Activated CD8-positive, alpha-beta T cell treated with anti-CD3 and anti-CD28 coated beads for 36 hours (primary cell): ENCODE results near the gene DNASE1L2. TPM values are rescaled to one million over a fixed set of nuclear protein-coding genes. Genes with fewer than 3 reads are reported as not detected.

Source experiments
- ATAC-seq: fragments of 200-7000 bp; cut with Tn5 transposase; one replicate; pipeline ENCODE4 v1.10.0; 2021; ENCODE audit warnings: mild to moderate bottlenecking, moderate library complexity
- CTCF ChIA-PET: fragments of 350-600 bp; sonication (Branson Sonifier 250); formaldehyde crosslinking; loops from one replicate; lab custom pipeline; 2021; ENCODE audit warnings: antibody characterized with exemption; lab: Charles Lee
- POLR2A ChIA-PET: fragments of 350-600 bp; sonication (Branson Sonifier 250); formaldehyde crosslinking; loops from one replicate; lab custom pipeline; 2021; ENCODE audit warnings: antibody characterized with exemption; lab: Charles Lee
- DNase-seq: peaks from one replicate; pipeline ENCODE4 v3.0.0-alpha.2; 2020
- H3K27ac Mint-ChIP-seq: one replicate; pipeline ENCODE4 v1.8.0; 2021; ENCODE audit warnings: mild to moderate bottlenecking, mixed read lengths
- H3K27me3 Mint-ChIP-seq: one replicate; pipeline ENCODE4 v1.8.0; 2021; ENCODE audit warnings: mixed read lengths
- H3K36me3 Mint-ChIP-seq: one replicate; pipeline ENCODE4 v1.8.0; 2021; ENCODE audit warnings: low read depth, mixed read lengths
- H3K4me1 Mint-ChIP-seq: one replicate; pipeline ENCODE4 v1.8.0; 2021; ENCODE audit warnings: low read depth, mixed read lengths
- H3K4me3 Mint-ChIP-seq: one replicate; pipeline ENCODE4 v1.8.0; 2021; ENCODE audit warnings: mild to moderate bottlenecking, moderate library complexity, mixed read lengths
- H3K9me3 Mint-ChIP-seq: one replicate; pipeline ENCODE4 v1.8.0; 2021; ENCODE audit warnings: mixed read lengths
- intact Hi-C: fragments of 100-400 bp; cut with micrococcal nuclease; formaldehyde crosslinking; loops from one replicate; pipeline ENCODE4 v1.10.0; 2022
- total RNA-seq, 2 experiments: library from RNA; stranded (reverse); gene quantifications; one replicate each; pipeline ENCODE4 v1.2.3, GENCODE V29; 2021
- TF ChIP-seq, protein P1 (sequence below): fragments of 200-600 bp; IDR thresholded peaks from one replicate; pipeline ENCODE4 v1.8.0; 2022; ENCODE audit warnings: antibody characterized with exemption, mild to moderate bottlenecking

DNASE1L2 gene
- total RNA-seq, 2 experiments from 2014 or later: 0.32 to 0.51 TPM

DNA sequence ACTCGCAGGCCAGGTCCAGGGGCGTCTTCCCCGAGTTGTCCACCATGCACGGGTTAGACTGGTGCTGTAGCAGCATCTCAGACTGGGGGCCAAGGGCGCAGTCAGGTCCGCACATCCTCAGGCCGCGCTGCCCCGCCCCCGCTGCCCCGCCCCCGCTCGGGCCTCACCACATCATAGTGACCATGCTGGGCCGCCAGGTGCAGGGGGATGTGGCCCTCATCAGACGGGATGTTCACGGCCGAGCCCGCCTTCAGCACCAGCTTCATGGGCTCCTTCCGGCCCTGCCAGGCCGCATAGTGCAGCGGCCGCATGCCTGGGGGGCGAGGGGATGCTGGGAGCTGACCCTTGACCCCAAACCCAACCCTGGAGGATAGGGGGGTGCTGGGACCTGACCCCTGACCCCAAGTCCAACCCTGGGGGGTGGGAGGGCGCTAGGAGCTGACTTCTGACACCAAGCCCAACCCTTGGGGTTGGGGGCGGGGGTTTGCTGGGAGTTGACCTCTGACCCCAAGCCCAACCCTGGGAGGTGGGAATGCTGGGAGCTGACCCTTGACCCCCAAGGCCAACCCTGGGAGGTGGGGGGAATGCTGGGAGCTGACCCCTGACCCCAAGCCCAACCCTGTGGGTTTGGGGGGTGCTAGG is 46.9 kb upstream of the DNASE1L2 start:
- no peaks in the 10 kb centered on the region for H3K9me3 Mint-ChIP-seq
- intact Hi-C loops: no loop called here
- TF ChIP-seq, protein P1, sequence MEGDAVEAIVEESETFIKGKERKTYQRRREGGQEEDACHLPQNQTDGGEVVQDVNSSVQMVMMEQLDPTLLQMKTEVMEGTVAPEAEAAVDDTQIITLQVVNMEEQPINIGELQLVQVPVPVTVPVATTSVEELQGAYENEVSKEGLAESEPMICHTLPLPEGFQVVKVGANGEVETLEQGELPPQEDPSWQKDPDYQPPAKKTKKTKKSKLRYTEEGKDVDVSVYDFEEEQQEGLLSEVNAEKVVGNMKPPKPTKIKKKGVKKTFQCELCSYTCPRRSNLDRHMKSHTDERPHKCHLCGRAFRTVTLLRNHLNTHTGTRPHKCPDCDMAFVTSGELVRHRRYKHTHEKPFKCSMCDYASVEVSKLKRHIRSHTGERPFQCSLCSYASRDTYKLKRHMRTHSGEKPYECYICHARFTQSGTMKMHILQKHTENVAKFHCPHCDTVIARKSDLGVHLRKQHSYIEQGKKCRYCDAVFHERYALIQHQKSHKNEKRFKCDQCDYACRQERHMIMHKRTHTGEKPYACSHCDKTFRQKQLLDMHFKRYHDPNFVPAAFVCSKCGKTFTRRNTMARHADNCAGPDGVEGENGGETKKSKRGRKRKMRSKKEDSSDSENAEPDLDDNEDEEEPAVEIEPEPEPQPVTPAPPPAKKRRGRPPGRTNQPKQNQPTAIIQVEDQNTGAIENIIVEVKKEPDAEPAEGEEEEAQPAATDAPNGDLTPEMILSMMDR: no peak
- DNase-seq (no peak), ATAC-seq (no peak)
- H3K27ac Mint-ChIP-seq: no peak overlapping the region
- no peaks in the 10 kb centered on the region for H3K4me1 Mint-ChIP-seq
- ChIA-PET CTCF (no interaction called here), POLR2A (interaction anchor here (1.2 kb wide), 1 partner anchor 34 kb away, joined by 5 read pairs; the partner anchor contains the start of gene TRAF7)
- H3K4me3 Mint-ChIP-seq: no peak overlapping the region
- no peaks in the 10 kb centered on the region for H3K36me3 Mint-ChIP-seq
- no peaks in the 10 kb centered on the region for H3K27me3 Mint-ChIP-seq

DNA sequence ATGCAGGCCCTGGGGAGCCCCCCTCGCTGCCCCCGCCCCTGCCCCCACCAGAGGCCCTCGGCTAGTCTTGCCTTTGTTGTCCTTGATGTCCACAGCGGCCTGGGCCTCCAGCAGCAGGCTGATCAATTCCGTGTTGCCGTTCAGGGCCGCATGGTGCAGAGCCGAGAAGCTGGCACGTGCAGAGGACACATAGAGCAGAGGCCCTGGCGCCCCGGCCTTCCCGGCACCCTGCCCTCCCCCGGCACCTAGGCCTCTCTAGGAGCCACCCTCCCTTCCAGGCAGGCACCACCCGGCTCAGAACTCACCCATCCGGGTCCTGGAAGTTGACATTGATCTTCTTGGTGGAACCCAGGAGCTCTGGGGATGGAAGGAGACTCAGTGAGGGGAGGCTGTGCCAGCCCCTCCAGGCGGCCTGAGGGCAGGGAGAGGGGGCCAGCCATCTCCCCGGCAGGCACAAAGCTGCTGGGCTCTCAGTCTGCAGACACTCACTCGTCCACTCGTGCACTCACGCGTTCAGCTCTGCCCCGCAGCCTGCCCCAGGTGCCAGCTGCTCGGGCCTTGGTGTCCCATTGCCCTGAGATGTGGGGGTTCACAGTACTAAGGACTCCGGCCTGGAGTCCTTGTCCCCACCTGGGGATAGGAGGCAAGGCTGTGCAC is 46.1 kb upstream of the DNASE1L2 start:
- CTCF ChIA-PET: no interaction called here
- H3K4me1 Mint-ChIP-seq: peaks cover 2% of the 10 kb centered on the region
- peaks cover 5% of the 10 kb centered on the region for H3K27me3 Mint-ChIP-seq
- H3K4me3 Mint-ChIP-seq: no peak overlapping the region
- H3K9me3 Mint-ChIP-seq: no peaks in the 10 kb centered on the region
- ATAC-seq: no peak
- POLR2A ChIA-PET: interaction anchor here (1.2 to 1.6 kb wide), 2 partner anchors 15 to 35 kb away, joined by 5 to 7 read pairs; partner anchors contain the start of genes MLST8 and TRAF7
- intact Hi-C loops: no loop called here
- H3K27ac Mint-ChIP-seq: no peak overlapping the region
- no peak for DNase-seq
- TF ChIP-seq, protein P1: no peak
- H3K36me3 Mint-ChIP-seq: no peaks in the 10 kb centered on the region

DNA sequence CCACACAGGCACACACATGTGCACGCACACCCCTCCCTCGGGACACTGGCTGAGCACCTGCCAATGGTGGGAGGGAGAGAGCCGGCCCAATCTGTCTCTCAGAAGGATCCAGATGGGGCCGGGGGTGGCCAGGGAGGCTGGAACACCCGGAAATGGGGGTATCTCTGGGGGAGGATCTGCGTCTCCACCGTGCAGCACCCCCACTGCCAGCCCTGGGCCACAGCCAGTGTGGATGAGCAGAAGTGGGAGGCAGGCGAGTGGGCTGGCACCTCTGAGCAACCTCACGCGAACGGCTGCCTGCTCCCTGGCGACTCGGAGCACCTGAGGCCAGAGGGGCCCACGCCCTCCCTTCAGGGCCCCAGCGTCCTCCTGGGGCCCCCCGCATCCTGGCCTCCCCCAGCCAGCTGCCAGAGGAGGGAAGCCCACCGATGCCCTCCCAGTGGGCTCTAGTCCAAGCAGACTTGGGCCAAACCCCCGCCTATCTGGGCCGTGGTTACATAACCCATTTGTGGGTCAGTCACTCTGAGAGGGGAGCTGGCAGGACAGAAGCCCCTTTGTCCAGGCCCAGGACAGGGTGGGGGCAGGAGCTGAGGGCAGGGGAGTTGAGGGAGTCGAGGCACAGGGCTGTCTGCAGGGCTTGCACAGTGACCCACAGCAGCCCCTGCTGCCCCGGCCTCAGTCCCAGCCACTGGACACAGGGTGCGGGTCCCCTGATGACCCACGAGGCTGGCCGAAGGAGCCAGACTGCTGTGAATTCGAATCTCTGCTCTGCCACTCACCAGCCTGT is 45.4 kb upstream of the DNASE1L2 start:
- POLR2A ChIA-PET: interaction anchor here (1.0 to 1.6 kb wide), 3 partner anchors 9 to 36 kb away, joined by 3 to 7 read pairs (median 5); partner anchors contain the start of genes MLST8 and TRAF7
- no peaks in the 10 kb centered on the region for H3K9me3 Mint-ChIP-seq
- CTCF ChIA-PET: no interaction called here

DNA sequence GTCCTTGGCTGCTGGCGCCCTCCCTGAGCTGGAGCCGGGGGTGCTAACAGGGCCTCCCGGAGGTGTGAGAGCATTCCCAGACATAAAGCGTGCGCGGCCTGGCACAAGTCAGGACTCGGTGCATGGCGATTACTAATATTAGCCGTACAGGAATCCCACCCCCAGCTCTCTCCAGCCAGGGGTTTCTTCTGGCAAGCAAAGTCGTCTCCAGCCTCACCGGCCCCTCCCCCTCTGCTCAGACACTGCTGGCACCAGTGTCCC is 44.9 kb upstream of the DNASE1L2 start:
- H3K4me1 Mint-ChIP-seq: peaks cover 3% of the 10 kb centered on the region
- H3K27ac Mint-ChIP-seq: no peak overlapping the region
- no peaks in the 10 kb centered on the region for H3K36me3 Mint-ChIP-seq
- intact Hi-C loops: no loop called here
- peaks cover 11% of the 10 kb centered on the region for H3K27me3 Mint-ChIP-seq
- CTCF ChIA-PET: no interaction called here
- no peaks in the 10 kb centered on the region for H3K9me3 Mint-ChIP-seq
- no peak for ATAC-seq
- TF ChIP-seq, protein P1: no peak
- POLR2A ChIA-PET: interaction anchor here (1.0 to 1.6 kb wide), 2 partner anchors 10 to 14 kb away, joined by 3 to 7 read pairs; partner anchors contain the start of gene MLST8
- H3K4me3 Mint-ChIP-seq: no peak overlapping the region
- DNase-seq: no peak

More for the DNA sequence above, 45.4 kb upstream of the DNASE1L2 start:
- Mint-ChIP-seq H3K4me1 (peaks cover 3% of the 10 kb centered on the region), H3K4me3 (no peak overlapping the region), H3K36me3 (no peaks in the 10 kb centered on the region), H3K27me3 (peaks cover 10% of the 10 kb centered on the region), H3K27ac (no peak overlapping the region)
- intact Hi-C loops: no loop called here
- ATAC-seq (no peak), DNase-seq (no peak)
- TF ChIP-seq, protein P1: no peak
